ENCODE data around the gene ARHGEF28. TPM values are rescaled to one million over a fixed set of nuclear protein-coding genes. Genes with fewer than 3 reads are reported as not detected.
A peak's percentile ranks its signal among the peaks of the same experiment; 100 is the strongest.

Gene ARHGEF28
- total RNA-seq, 1 donor from 2014 or later: 44.9 TPM

GRCh38 chr5:73928476-73929070 is 302.6 kb downstream of the ARHGEF28 start:
- Mint-ChIP-seq H3K4me1 (ENCODE audit: unreplicated experiment) (peaks cover 18% of the 10 kb centered on the region), H3K4me3 (ENCODE audit: unreplicated experiment) (no peak overlapping the region), H3K36me3 (ENCODE audit: unreplicated experiment) (peaks cover 15% of the 10 kb centered on the region), H3K9me3 (ENCODE audit: unreplicated experiment) (no peaks in the 10 kb centered on the region), H3K27me3 (ENCODE audit: unreplicated experiment) (no peaks in the 10 kb centered on the region), H3K27ac (ENCODE audit: unreplicated experiment) (peak overlapping the region; percentile 34)
- DNase-seq (ENCODE audit: extremely low spot score, unreplicated experiment): no peak
- no peak for TF ChIP-seq CTCF (IDR thresholded peaks at IDR 0.05)

GRCh38 chr5:73935719-73936118 is 309.7 kb downstream of the ARHGEF28 start:
- no peaks in the 10 kb centered on the region for H3K9me3 Mint-ChIP-seq (ENCODE audit: unreplicated experiment)
- H3K36me3 Mint-ChIP-seq (ENCODE audit: unreplicated experiment): peaks cover 11% of the 10 kb centered on the region
- no peak overlapping the region for H3K27ac Mint-ChIP-seq (ENCODE audit: unreplicated experiment)
- H3K4me3 Mint-ChIP-seq (ENCODE audit: unreplicated experiment): no peak overlapping the region
- no peaks in the 10 kb centered on the region for H3K27me3 Mint-ChIP-seq (ENCODE audit: unreplicated experiment)
- no peak for DNase-seq (ENCODE audit: extremely low spot score, unreplicated experiment)
- H3K4me1 Mint-ChIP-seq (ENCODE audit: unreplicated experiment): peaks cover 63% of the 10 kb centered on the region
- no peak for TF ChIP-seq CTCF (IDR thresholded peaks at IDR 0.05)

GRCh38 chr5:73938280-73938937 is 312.4 kb downstream of the ARHGEF28 start:
- no peak for DNase-seq (ENCODE audit: extremely low spot score, unreplicated experiment)
- Mint-ChIP-seq H3K9me3 (ENCODE audit: unreplicated experiment) (no peaks in the 10 kb centered on the region), H3K36me3 (ENCODE audit: unreplicated experiment) (peaks cover 21% of the 10 kb centered on the region), H3K27ac (ENCODE audit: unreplicated experiment) (peak overlapping the region; percentile 98), H3K4me3 (ENCODE audit: unreplicated experiment) (peak overlapping the region; percentile 59), H3K4me1 (ENCODE audit: unreplicated experiment) (peaks cover 71% of the 10 kb centered on the region), H3K27me3 (ENCODE audit: unreplicated experiment) (no peaks in the 10 kb centered on the region)
- TF ChIP-seq CTCF (IDR thresholded peaks at IDR 0.05): no peak

GRCh38 chr5:73938938-73939320 is 312.9 kb downstream of the ARHGEF28 start:
- peak overlapping the region; percentile 98 for H3K27ac Mint-ChIP-seq (ENCODE audit: unreplicated experiment)
- no peak for DNase-seq (ENCODE audit: extremely low spot score, unreplicated experiment)

More at GRCh38 chr5:73938938-73939320, 312.9 kb downstream of the ARHGEF28 start:
- Mint-ChIP-seq H3K27me3 (ENCODE audit: unreplicated experiment) (no peaks in the 10 kb centered on the region), H3K36me3 (ENCODE audit: unreplicated experiment) (peaks cover 20% of the 10 kb centered on the region), H3K4me1 (ENCODE audit: unreplicated experiment) (peaks cover 71% of the 10 kb centered on the region), H3K4me3 (ENCODE audit: unreplicated experiment) (peak overlapping the region; percentile 59), H3K9me3 (ENCODE audit: unreplicated experiment) (no peaks in the 10 kb centered on the region)
- TF ChIP-seq CTCF (IDR thresholded peaks at IDR 0.05): no peak

Data from osteocyte (in vitro differentiated cells).